Stomach (tissue), 9 donors: ENCODE results near the gene MUC22. TPM values are rescaled to one million over a fixed set of nuclear protein-coding genes. Genes with fewer than 3 reads are reported as not detected.

Experiments
- DNase-seq, 2 donors: peaks; one replicate each; pipeline versions ENCODE4 v3.0.0 to v3.0.0-alpha.2; 2013 to 2019
- H3K27ac ChIP-seq, 5 donors: fragments of 200-600 bp in 4 of 5; sonication (generic) in 4 of 5; one replicate each; pipeline ENCODE4 v1.5.1; 2013 to 2019; ENCODE audit warnings: mild to moderate bottlenecking in 1 of 5, moderate library complexity in 1 of 5
- H3K27me3 ChIP-seq, 3 donors: fragments of 200-600 bp; sonication (generic); one replicate each; pipeline ENCODE4 v1.5.1; 2017 to 2019; ENCODE audit warnings: mixed run types in 1 of 3
- H3K36me3 ChIP-seq, 4 donors: fragments of 200-600 bp; sonication (generic); 1 replicate in 3 of 4; 2 replicates in 1 of 4; pipeline ENCODE4 v1.5.1; 2016 to 2019
- H3K4me1 ChIP-seq, 4 donors: fragments of 200-600 bp; sonication (generic); one replicate each; pipeline ENCODE4 v1.5.1; 2016 to 2019
- H3K4me3 ChIP-seq, 4 donors: fragments of 200-600 bp; sonication (generic) in 3 of 4; one replicate each; pipeline ENCODE4 v1.5.1; 2016 to 2019; ENCODE audit warnings: mild to moderate bottlenecking in 1 of 4
- H3K9me3 ChIP-seq, 4 donors: fragments of 200-600 bp; sonication (generic); one replicate each; pipeline ENCODE4 v1.5.1; 2016 to 2019
- EP300 ChIP-seq: sonication (generic); formaldehyde crosslinking; IDR thresholded peaks from one replicate; pipeline ENCODE4 v1.6.1; 2017; ENCODE audit warnings: antibody characterized with exemption
- POLR2A ChIP-seq, 4 donors: fragments of 450-650 bp; IDR thresholded peaks; one replicate each; pipeline ENCODE4 v1.6.1; 2016; ENCODE audit warnings: antibody characterized with exemption in 4 of 4, control low read depth in 2 of 4, mild to moderate bottlenecking in 1 of 4, moderate library complexity in 1 of 4
- POLR2AphosphoS5 ChIP-seq, 3 donors: sonication (generic); formaldehyde crosslinking; IDR thresholded peaks; one replicate each; pipeline ENCODE4 v1.6.1; 2016; ENCODE audit warnings: antibody characterized with exemption in 3 of 3
- WGBS, 5 donors: extraction: QIAGEN DNeasy Blood & Tissue Kit in 3 of 5; methylation state at CpG; one replicate each; pipeline versions ENCODE4 v1.1.5 to v1.1.7; 2013 to 2018; 5-methylcytosine and 5-hydroxymethylcytosine counted together
- intact Hi-C: fragments of 100-400 bp; cut with DNase I; formaldehyde crosslinking; loops from one replicate; pipeline ENCODE4 v1.15.1; 2023; ENCODE audit warnings: low total_unique reads
- polyA plus RNA-seq, 3 donors: library from polyadenylated mRNA; stranded (reverse); fragments of 200-250 nt; gene quantifications; one replicate each; pipeline ENCODE4 v1.2.3, GENCODE V29; 2013
- total RNA-seq, 5 donors: library from RNA; depleted of rRNA; stranded (reverse); fragments of >200 nt; gene quantifications; one replicate each; pipeline versions ENCODE4 v1.1.0 to v1.2.3, GENCODE V29; 2014 to 2016
- TF ChIP-seq, protein P1 (sequence below), 7 experiments: fragments of 450-650 bp in 4 of 7; fragments of 200-600 bp in 3 of 7; sonication (generic) in 3 of 7; IDR thresholded peaks; one replicate each; pipeline ENCODE4 v1.5.1; 2016 to 2019; ENCODE audit warnings: antibody characterized with exemption in 7 of 7, control low read depth in 2 of 7, mild to moderate bottlenecking in 1 of 7
- donor health status: healthy with polysubstance abuse.
- donor health status: Bipolar disorder and iron deficiency.
- donor health status: healthy.

The MUC22 gene
- total and polyA plus RNA-seq, 8 donors = 0.65 TPM; not detected in 7

DNA sequence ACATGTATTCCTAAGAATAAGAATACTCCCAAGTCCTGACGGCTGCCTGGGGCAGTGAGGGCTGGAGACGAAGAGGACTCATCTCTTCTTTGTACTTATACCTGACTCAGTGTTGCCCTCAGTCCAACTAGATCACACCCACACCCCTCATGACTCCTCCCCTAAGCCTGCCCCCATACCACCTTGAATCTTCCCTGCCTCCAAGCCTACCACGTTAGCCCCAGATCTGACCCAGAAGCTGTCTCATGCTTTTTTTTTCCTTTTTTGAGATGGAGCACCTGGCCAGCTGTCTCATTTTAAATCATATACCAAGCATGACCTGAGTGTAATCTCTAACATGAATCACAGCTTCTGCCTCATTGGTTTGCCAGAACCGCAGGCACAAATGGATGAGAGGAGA is 45.2 kb downstream of the MUC22 start:
- TF ChIP-seq EP300 = no peak
- no peak for TF ChIP-seq POLR2A (IDR thresholded peaks at IDR 0.05)
- no peak for TF ChIP-seq POLR2AphosphoS5 (IDR thresholded peaks at IDR 0.05)
- TF ChIP-seq, protein P1, sequence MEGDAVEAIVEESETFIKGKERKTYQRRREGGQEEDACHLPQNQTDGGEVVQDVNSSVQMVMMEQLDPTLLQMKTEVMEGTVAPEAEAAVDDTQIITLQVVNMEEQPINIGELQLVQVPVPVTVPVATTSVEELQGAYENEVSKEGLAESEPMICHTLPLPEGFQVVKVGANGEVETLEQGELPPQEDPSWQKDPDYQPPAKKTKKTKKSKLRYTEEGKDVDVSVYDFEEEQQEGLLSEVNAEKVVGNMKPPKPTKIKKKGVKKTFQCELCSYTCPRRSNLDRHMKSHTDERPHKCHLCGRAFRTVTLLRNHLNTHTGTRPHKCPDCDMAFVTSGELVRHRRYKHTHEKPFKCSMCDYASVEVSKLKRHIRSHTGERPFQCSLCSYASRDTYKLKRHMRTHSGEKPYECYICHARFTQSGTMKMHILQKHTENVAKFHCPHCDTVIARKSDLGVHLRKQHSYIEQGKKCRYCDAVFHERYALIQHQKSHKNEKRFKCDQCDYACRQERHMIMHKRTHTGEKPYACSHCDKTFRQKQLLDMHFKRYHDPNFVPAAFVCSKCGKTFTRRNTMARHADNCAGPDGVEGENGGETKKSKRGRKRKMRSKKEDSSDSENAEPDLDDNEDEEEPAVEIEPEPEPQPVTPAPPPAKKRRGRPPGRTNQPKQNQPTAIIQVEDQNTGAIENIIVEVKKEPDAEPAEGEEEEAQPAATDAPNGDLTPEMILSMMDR (IDR thresholded peaks at IDR 0.05) = no peak

DNA sequence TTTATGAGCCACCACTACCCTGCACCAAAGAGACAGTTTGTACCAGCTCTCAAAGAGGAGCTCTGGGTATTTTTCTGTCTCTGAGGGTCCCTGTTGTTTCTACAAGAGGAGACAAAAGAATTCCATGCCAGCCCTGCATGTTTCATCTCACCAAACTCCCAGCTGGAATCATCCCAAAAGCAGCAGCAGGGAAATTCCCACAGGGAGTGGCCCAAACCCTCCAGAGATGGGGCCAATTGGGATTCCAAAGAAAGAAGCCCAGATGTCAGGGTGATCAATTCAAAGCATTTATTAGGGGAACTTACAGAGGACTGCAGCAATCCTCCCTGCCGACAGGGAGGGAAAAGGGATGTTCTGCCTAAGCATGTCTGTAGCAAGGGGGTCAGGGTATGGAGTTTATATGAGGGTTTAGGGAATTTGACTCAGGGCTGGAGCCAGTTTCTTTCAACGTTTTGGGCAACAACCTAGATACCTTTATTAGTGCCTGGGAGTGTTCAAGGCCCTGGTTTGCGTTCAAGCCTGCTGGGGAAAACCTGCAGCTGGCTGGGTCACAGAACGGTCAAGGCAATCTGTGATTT is 47.2 kb downstream of the MUC22 start:
- no peak overlapping the region for H3K4me3 ChIP-seq
- no peaks in the 10 kb centered on the region for H3K36me3 ChIP-seq
- DNase-seq = no peak
- no peaks in the 10 kb centered on the region for H3K9me3 ChIP-seq
- 47 to 67% (median 63%) methylated on average over 4 of the region's 4 CpGs for WGBS, 5 donors
- TF ChIP-seq POLR2A (IDR thresholded peaks at IDR 0.05) = no peak
- no peak for TF ChIP-seq EP300
- no peak for TF ChIP-seq POLR2AphosphoS5 (IDR thresholded peaks at IDR 0.05)
- TF ChIP-seq, protein P1 (IDR thresholded peaks at IDR 0.05) = no peak
- peaks cover 0 to 13% (median 0%) of the 10 kb centered on the region in 4 donors for H3K4me1 ChIP-seq
- no peak overlapping the region for H3K27ac ChIP-seq
- H3K27me3 ChIP-seq = peaks cover 0 to 9% (median 0%) of the 10 kb centered on the region in 3 donors
- intact Hi-C loops = no loop called here

More for the DNA sequence above, 45.2 kb downstream of the MUC22 start:
- H3K27me3 ChIP-seq = peaks cover 0 to 9% (median 0%) of the 10 kb centered on the region in 3 donors
- no peaks in the 10 kb centered on the region for H3K9me3 ChIP-seq
- intact Hi-C loops = no loop called here
- 78 to 90% (median 83%) methylated on average over 4 of the region's 4 CpGs for WGBS, 5 donors
- H3K27ac ChIP-seq = no peak overlapping the region
- no peaks in the 10 kb centered on the region for H3K36me3 ChIP-seq
- peaks cover 0 to 13% (median 0%) of the 10 kb centered on the region in 4 donors for H3K4me1 ChIP-seq
- DNase-seq = no peak
- H3K4me3 ChIP-seq = no peak overlapping the region

DNA sequence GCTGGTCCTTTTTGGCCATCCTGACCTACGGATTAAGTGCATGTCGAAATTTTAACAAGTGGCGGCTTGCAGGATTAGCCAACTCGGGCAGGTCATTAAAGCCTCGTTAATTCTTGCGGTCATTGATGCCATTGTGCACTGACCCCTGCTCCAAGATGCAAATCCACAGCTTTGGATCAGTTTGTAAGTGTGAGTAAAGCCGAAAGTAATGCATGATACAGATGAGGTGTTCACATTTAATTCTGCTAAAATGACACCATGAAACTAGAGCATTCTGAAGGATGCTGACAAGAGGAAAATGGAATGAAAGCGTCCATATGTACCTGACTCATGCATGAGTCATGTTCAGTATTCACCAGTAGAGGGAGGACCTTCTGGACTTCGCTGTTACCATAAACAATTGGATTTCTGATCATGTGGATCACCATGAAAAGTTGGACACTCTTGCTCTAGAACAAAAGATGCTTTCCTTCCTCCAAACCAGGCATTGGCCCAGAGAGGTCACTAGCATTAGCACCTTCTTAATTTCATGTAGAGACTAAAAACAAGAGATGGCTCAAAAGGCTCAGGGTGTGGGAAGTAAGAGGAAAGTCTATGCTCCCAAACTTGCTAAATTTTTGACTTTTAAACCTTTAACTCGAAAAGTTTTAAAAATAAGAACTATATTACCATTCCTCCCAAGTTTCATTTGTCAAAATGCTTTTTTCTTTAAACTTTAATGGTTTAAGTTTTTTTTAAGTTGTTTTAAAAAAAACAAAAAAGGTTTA is 48.0 kb downstream of the MUC22 start:
- WGBS, 5 donors = 56 to 64% (median 59%) methylated on average over 10 of the region's 10 CpGs
- peaks cover 0 to 9% (median 0%) of the 10 kb centered on the region in 3 donors for H3K27me3 ChIP-seq
- no peak overlapping the region for H3K27ac ChIP-seq
- intact Hi-C loops = no loop called here
- TF ChIP-seq, protein P1 (IDR thresholded peaks at IDR 0.05) = peak in 5 of 7 experiments; percentile 32 to 67 (median 61)
- peak in 1 of 3 donors; percentile 76 for TF ChIP-seq POLR2AphosphoS5 (IDR thresholded peaks at IDR 0.05)
- TF ChIP-seq EP300 = no peak
- no peaks in the 10 kb centered on the region for H3K36me3 ChIP-seq
- no peaks in the 10 kb centered on the region for H3K9me3 ChIP-seq
- peak in 1 of 2 donors; percentile 64 for DNase-seq
- peaks cover 0 to 13% (median 0%) of the 10 kb centered on the region in 4 donors for H3K4me1 ChIP-seq
- H3K4me3 ChIP-seq = no peak overlapping the region

DNA sequence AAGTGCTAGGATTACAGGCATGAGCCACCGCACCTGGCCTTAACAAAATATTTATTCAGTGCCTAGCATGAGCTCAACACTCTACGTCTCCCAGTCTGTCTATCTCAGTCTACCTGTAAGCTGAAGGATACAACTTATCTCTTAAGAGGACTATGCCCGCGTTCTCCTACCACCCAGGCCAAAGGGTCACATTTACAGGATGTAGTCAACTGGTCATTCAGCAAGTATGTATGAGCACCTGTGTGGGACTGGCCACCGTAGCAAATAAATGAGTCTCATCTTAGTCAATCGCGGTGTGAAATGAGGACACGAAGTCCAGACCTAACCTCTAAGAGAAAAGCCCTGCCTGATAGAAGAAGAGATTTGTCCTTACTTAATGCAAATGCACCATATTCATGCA is 49.9 kb downstream of the MUC22 start:
- DNase-seq = no peak
- intact Hi-C loops = no loop called here
- H3K9me3 ChIP-seq = no peaks in the 10 kb centered on the region

More for the DNA sequence above, 49.9 kb downstream of the MUC22 start:
- H3K4me3 ChIP-seq = no peak overlapping the region
- H3K4me1 ChIP-seq = peaks cover 0 to 13% (median 0%) of the 10 kb centered on the region in 4 donors
- no peaks in the 10 kb centered on the region for H3K27me3 ChIP-seq
- whole genome bisulfite sequencing, 5 donors = 74 to 87% (median 77%) methylated on average over 8 of the region's 8 CpGs
- H3K27ac ChIP-seq = no peak overlapping the region
- no peaks in the 10 kb centered on the region for H3K36me3 ChIP-seq
- no peak for TF ChIP-seq EP300
- TF ChIP-seq, protein P1 (IDR thresholded peaks at IDR 0.05) = no peak
- no peak for TF ChIP-seq POLR2AphosphoS5 (IDR thresholded peaks at IDR 0.05)
- no peak for TF ChIP-seq POLR2A (IDR thresholded peaks at IDR 0.05)
